HG02798 (cell line): Measurements from ENCODE around the gene KDM6A.
"Not testable (repeated sequence)": the region's sequence is repeated elsewhere in the genome, so short reads cannot be mapped to it uniquely, and the experiment has no call there.

Source experiments
- ATAC-seq: cut with Tn5 transposase; IDR thresholded peaks from one replicate; pipeline ENCODE4 v1.9.1; 2021; ENCODE audit warnings: mild to moderate bottlenecking; ENCODE audit not compliant: unreplicated experiment, poor library complexity

The KDM6A gene

DNA sequence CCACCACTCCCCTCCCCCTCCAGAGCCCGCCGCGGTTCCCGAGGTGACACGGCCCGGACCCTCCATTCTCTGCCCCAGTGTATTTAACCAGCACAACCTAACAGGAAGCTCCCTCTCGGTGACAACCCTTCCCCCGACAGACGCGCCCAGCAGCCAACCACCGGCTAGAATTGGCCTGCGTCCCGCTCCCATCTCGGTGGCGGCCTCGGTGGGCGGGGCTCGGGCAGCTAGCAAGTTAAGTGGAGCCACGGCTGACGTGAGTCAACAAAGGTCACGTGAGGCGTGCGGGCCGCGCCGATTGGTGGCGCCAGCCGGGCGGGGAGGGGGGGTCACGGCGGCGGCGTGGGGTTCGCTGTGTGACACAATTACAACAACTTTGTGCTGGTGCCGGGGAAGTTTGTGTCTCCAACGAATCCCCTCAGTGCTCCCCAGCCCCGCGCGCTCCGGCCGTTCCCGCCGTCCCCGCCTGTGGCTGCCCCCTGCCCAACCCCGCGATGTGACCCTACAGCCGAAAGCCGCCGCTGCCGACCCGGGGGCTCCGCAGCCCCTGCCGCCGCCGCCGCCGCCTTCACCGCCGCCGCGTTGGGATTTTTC, at the start of gene KDM6A:
KDM6A (plus strand) TSS at position 368 of the 594 bp plus-strand sequence. CDS start 364 bp downstream, outside the sequence.
- peak; percentile 93 for ATAC-seq

DNA sequence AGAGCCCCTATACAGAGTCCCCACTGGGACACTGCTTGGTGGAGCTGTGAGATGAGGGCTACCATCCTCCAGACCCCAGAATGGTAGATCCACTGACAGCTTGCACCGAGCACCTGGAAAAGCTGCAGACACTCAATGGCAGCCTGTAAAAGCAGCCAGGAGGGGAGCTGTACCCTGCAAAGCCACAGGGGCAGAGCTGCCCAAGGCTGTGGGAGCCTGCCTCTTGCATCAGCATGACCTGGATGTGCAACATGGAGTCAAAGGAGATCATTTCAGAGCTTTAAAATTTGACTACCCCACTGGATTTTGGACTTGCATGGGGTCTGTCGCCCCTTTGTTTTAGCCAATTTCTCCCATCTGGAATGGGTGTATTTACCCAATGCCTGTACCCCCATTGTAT, 49.8 kb upstream of the KDM6A start:
- ATAC-seq, result not testable (repeated sequence)

DNA sequence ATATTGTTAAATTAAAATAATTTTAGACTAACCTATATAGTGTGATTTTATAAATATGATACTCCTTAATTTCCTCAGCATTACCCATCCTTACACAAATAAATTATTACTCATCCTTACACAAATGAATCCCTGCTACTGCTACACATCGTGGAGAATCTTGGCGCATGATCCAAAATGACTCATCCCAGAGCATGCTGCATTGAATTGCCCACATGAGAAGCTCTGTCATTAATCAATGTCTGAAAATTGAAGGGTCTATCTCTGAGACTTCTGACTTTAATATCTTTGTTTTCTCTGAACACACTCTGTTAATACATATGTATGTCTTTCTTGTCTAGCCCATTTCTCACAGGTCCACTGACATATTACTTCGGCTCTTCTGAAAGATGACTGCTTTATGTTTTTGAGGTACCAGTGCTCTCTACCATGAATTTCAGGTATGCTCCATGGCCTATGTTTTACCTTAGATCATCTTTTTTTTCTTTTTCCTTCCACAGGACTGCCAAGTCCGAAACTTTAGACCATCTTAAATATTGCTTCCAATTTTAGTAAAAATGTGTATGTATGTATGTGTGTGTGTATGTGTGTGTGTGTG, 44.9 kb upstream of the KDM6A start:
- no peak for ATAC-seq

DNA sequence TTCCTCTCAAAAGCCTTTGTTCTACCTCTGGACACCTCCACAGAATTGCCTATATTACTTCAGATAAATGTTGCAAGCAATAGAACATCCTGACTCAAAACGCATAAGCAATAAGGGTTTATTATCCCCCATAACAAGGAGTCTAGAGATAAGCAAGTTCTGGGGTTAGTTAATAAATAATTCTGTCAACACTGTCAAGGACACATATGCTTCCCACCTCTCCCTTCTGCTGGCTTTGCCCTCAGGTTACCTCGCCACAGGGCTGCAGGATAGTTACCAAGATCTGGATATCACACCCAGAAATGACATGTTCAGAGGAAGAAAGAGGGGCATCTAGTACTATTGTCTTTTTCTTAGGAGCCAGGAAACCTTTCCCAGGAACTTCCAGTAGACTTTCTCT, 43.2 kb upstream of the KDM6A start:
- ATAC-seq, result no peak

DNA sequence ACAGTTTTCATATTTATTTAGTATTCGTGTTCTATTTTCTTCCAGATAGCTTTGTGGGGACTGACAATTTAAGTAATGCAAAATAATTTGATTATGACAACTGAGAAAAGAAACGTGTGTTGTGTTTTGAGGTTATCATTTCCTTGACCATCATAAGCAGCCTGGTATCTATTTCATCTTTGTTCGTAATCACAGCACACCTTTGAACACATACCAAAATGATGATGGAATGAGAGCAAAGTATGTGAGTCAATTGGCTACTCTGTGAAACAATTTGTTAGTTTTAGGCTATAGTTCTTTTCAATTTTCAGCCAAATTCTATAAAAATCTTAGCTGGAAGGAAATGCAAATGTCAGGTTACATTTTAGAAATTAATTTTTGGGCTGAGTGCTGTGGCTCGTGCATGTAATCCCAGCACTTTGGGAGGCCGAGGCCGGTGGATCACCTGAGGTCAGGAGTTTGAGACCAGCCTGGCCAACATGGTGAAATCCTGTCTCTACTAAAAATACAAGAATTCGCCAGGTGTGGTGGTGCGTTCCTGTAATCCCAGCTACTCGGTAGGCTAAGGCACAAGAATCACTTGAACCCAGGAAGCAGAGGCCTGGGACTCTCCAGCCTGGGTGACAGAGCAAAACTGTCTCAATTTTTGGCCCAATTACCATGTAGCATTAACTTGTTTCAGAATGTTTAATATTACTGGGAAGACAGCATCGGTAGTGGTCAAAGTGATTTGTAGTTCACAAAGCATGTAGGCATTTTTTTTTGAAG, 30.3 kb upstream of the KDM6A start:
- no peak for ATAC-seq

DNA sequence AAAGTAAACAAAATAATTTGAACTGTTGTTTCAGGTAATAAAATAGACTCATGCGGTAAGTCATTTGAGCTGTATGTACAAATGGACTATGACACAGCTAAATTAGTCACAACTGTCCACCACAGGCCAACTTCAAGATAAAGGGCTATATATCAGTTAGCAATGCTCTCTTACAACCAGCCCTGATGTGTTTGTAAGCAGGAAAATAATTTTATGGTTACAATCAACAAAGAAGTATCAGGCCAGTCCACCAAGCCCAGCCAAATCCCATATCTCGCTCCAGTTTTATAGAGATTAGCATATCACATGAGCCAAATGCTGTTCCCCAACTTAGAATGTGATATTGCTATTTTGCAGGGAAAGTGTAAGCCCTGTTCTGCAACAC, 29.7 kb upstream of the KDM6A start:
- ATAC-seq, result no peak

DNA sequence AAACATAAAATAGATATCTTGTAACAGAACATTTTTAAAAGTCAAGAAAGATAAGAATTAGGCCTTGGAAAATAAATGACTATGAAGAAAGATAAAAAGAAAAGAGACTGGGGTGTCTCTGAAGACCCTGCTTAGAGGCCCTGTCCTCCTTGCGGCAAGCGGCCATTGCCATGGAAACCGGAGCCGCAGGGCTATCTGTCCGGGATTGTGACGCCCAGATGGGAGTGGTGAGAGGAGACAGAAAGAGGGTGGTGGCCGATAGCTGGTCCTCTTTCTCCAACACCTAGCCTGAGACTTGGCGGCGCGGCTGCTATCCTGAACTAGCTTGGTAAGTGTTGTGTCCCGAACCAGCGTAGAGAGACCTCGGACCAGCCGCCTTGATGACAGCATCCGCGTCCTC, 29.2 kb upstream of the KDM6A start, which contains the start of gene DUSP21:
DUSP21 (plus strand) TSS at position 269 of the 400 bp plus-strand sequence; CDS start at position 381, 112 bp downstream.
- no peak for ATAC-seq

DNA sequence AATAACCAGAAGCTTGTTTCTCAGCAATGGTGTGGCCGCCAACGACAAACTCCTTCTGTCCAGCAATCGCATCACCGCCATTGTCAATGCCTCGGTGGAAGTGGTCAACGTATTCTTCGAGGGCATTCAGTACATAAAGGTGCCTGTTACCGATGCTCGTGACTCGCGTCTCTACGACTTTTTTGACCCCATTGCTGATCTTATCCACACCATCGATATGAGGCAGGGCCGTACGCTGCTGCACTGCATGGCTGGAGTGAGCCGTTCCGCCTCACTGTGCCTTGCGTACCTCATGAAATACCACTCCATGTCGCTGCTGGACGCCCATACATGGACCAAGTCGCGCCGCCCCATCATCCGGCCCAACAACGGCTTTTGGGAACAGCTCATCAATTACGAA, 28.8 kb upstream of the KDM6A start:
- ATAC-seq, result no peak

DNA sequence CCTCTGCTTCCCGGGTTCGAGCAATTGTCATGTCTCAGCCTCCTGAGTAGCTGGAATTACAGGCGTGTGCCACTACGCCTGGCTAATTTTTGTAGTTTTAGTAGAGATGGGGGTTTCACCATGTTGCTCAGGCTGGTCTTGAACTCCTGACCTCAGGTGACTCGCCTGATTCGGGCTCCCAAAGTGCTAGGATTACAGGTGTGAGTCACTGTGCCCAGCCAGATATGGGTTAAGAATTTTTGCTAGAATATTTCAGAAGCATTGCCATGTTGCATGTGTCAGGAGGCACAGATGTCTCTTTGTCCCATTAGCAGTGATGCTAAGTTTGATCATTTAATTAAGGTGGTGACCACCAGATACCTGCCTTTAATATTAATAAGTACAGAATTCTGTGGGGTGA, 22.1 kb upstream of the KDM6A start:
- ATAC-seq, result not testable (repeated sequence)

DNA sequence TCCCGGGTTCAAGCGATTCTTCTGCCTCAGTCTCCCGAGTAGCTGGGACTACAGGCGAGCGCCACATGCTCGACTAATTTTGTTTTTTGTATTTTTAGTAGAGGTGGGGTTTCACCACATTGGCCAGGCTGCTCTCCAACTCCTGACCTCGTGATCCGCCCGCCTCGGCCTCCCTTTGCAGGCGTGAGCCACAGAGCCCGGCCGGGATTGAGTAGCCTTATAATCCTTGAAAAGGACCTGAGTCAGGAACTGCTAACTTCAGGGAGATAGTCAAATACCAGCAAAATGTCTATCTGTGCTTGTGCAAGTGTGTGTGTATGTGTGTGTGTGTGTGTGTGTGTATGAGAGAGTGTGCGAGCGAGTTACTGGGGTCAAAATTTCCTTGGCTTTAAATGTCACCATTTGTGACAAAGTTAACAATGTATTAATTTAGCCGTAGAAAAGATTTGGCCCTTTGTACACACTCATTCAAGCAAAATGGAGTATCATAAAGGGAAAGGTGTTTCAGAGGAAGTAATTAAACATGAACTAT, 1.8 kb upstream of the KDM6A start:
- ATAC-seq, result no peak

DNA sequence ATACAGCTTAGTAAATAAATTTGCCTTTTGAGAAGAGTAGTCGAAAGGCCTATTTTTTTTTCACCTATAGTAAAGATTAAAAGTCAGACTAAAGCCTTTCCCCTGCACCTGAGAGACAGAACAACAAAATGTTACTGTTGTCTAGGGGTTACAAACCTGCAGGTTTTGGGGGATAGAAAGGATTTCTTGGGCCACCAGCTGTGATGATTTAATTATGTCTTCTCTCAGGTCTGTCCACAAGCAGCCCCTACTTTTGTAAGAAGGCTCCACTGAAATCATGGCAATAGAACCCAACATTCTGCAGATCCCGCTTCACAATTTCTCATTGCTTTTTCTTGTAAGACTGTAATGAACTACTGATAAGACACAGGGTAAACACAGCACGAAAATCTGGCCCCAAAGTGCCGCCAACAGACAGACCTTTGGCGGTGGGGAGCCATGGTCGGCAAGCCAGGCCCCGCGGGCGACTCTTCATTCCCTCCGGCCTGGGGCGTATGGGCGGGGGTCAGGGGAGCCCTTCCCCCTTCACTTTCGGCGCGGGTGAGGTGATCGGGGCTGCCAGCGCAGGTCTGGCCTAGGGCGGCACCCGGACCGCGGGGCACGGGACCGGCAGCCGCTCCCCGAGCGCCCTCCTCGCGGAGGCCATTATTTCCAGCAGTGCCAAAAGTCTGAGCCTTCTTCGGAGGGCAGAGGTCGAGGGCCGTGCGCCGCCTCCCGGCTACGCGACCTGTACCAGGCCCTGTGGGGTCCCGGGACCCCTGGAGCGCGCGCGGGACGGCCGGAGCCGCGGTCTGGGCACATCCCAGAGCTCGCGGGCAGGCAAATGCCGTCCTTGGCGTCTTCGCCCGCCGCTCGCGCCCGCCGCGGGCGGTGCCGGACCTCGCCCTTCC, 812 bp upstream of the KDM6A start:
- peak; percentile 25 for ATAC-seq

DNA sequence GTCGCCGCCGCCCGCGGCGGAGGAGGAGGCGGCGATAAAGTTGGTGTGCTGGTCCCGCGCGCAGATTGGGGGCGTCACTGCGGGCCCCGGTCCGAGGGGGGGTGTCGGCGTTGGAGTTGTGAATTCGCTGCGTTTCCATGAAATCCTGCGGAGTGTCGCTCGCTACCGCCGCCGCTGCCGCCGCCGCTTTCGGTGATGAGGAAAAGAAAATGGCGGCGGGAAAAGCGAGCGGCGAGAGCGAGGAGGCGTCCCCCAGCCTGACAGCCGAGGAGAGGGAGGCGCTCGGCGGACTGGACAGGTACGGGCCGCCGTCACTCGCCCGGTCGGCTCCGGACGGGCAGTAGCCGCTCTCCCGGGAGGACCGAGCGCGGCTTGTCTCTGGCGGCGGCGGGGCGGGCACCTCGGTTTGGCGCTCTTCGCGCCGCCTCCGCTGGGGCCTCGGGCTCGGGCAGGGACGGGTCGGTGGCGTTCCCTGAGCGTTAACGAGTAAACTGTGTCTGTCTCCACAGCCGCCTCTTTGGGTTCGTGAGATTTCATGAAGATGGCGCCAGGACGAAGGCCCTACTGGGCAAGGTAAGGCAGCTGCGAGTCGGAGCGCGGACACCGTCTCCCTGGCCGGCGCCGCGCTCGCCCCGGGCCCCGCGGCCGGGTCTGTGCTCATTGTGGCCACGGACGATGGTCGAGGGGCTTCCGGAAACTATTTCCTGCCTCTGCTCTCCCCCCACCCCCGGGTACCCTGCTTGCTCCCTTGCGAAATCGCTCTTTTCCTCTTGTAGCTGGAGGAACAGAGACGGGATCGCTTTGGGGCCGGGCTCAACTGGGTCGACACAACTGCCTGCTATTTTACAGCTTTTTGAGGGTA, 658 bp downstream of the KDM6A start:
- peak; percentile 15 for ATAC-seq

DNA sequence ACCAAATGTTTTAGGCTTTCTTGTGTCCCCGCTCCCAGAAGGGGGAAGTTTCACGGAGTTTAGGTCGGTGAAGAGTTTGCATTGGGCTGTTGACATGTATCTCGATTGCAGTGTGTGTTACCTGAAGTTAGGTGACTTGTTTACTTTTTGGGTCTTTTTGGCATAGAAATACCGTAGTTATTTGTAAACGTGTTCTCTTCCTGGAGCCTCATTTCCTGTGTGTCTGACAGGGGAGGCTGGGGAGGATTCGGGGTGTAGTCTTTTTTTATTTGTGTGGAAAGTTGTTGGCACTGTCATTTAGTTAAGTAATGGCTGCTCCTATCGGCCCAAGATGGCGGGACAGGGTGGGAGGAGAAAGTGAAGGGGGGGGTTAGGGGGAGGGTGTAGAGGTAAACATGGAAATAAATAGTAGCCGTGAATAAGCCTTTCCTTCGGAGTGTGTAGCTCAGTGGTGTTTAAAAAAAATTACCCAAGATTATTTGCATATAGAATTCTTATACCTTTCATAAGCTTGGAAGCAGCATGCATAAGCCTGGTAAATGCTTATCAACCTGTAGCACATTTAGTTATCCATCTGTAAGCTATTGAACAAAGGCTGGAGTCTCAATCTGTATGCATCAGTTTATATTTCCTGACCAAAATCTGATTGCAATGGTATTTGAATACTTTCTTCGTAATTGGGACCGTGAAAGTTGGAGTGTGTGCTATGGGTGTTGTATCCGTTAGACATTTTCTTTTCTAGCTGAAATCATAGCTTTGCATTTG, 1.6 kb downstream of the KDM6A start:
- ATAC-seq, result no peak

DNA sequence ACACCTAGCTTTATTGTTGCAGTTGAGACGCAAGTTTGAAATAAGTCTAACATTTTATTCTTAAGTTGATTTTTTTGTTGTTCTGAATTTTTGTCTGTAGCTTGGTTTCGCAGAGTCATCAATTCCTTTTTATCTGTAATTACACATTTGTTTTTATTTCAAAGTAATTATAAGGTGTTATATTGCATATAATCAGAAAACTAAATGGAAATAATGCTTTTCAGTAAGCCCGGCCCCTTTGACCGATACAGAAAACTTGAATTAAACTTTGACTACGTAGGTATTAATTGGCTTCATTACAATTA, 2.1 kb downstream of the KDM6A start:
- no peak for ATAC-seq

DNA sequence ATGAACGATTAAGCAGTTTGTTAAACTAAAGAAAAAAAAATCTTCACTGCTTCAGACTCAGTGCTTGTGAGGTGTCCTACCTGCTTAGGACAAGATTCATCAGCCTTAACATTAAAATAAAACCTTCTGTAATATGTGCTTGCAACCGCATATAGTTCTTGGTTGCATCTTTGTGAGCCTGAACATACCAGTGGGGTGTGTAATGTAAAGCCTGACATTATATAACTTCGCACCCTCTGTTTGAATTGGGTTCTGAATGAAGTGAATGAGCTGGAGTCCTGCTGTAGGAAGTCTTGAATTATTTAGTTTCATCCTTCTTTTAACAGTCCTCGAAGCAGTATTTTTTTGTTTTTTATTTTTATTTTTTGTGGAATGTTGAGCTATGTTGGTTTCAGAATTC, 3.1 kb downstream of the KDM6A start:
- ATAC-seq, result no peak

DNA sequence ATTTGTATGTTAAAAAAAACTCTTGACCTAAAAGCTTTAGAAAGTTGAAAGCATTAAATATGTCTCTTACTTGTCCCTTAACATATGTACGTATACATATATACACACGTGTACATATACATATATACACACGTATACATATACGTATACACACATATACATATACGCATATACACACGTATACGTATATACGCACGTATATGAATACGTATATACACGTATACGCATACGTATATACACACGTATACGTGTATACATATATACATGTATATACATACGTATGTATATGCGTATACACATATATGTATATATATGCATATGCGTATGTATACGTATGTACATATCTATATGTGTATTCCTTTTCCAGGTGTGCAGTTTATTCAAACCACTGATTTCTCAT, 3.8 kb downstream of the KDM6A start:
- no peak for ATAC-seq

DNA sequence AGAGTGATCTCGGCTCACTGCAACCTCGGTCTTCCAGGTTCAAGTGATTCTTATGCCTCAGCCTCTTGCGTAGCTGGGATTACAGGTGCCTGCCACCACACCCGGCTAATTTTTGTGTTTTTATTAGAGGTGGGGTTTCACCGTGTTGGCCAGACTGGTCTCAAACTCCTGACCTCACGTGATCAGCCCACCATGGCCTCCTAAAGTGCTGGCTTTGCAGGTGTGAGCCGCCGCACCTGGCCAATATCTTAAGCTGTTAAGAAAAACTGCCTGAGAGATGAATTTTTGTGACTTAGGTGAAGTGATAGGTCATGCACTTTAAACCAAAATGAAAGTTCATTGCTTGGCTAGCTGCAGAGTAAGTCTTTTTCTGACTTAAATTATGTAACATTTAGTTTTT, 5.8 kb downstream of the KDM6A start:
- ATAC-seq, result no peak

DNA sequence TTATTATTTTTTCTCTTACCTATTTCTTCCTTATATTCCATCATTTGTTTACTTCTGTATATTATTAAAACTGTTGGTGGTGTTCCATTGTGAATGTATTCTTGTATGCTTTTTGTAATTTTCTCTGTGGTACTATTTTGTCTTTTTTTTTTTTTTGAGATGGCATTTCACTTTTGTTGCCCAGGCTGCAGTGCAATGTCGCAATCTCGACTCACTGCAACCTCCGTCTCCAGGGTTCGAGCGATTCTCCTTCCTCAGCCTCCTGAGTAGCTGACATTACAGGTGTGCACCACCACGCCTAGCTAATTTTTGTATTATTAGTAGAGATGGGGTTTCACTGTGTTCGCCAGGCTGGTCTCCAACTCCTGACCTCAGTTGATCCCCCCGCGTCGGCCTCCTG, 8.6 kb downstream of the KDM6A start:
- no peak for ATAC-seq

DNA sequence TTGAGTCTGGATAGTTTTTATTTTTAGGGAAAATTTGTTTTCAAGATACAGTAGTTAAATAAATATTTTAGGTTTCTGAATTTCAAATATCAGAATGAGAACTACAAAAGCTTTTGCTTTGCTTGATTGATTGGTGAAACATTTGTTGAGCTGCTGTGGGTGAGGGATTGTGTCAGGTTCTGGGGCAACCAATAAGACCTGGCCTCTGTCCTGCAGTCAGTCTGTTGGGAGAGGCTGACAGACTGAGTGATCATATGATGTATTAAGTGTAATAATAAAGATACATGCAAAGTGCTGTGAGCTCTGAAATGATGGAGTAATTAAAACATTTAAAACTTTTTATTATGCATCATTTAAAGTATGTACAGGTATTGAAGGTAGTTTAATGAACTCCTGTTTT, 9.6 kb downstream of the KDM6A start:
- ATAC-seq, result no peak
